ENCODE measurements around the gene USP17L10.
"Not testable (repeated sequence)": the region's sequence is repeated elsewhere in the genome, so short reads cannot be mapped to it uniquely, and the experiment has no call there.

The USP17L10 gene, protein sequence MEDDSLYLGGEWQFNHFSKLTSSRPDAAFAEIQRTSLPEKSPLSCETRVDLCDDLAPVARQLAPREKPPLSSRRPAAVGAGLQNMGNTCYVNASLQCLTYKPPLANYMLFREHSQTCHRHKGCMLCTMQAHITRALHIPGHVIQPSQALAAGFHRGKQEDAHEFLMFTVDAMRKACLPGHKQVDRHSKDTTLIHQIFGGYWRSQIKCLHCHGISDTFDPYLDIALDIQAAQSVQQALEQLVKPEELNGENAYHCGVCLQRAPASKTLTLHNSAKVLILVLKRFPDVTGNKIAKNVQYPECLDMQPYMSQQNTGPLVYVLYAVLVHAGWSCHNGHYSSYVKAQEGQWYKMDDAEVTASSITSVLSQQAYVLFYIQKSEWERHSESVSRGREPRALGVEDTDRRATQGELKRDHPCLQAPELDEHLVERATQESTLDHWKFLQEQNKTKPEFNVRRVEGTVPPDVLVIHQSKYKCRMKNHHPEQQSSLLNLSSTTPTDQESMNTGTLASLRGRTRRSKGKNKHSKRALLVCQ

DNA sequence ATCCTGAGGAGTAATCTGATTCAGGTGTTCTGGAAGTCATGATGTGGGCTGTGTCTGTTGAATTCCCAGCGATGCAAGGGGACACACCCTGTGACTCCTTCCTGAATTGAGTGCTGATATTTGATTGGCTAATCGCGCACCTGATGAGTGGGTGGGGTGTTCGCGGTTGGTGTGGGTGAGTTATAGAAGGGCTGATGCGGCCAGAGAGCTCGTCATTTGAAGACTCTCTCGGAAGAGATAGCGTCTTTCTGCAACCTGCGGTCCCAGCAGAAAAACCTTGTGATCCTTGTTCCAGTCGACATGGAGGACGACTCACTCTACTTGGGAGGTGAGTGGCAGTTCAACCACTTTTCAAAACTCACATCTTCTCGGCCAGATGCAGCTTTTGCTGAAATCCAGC is at the start of gene USP17L10:
Gene USP17L10 (plus strand): TSS at position 301 of the 400 bp plus-strand sequence. CDS start 0 bp downstream, at position 301.
- in situ Hi-C loops (cut with MboI; ENCODE audit: low sequenced_read_pairs) = not testable (repeated sequence)

DNA sequence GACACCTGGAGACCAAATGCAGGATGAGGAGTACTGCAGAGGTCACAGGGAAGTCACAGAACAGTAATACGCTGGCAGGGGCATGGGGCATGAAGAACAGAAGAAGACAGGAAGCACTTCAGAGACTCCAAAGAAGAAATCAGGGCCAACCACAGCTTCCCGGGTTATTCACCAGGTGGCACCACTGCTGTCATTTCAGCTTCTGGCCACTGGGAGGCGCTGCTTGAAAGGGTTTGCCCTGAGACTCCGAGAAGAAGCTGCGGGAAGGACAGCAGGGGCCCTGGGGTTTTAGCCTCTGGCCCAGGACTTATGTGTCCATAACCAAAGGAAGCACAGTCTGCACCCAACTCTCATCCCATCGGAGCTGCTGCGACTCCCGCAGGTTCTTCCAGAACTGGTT is 44.5 kb upstream of the USP17L10 start:
- in situ Hi-C loops (cut with MboI; ENCODE audit: low sequenced_read_pairs) = not testable (repeated sequence)

DNA sequence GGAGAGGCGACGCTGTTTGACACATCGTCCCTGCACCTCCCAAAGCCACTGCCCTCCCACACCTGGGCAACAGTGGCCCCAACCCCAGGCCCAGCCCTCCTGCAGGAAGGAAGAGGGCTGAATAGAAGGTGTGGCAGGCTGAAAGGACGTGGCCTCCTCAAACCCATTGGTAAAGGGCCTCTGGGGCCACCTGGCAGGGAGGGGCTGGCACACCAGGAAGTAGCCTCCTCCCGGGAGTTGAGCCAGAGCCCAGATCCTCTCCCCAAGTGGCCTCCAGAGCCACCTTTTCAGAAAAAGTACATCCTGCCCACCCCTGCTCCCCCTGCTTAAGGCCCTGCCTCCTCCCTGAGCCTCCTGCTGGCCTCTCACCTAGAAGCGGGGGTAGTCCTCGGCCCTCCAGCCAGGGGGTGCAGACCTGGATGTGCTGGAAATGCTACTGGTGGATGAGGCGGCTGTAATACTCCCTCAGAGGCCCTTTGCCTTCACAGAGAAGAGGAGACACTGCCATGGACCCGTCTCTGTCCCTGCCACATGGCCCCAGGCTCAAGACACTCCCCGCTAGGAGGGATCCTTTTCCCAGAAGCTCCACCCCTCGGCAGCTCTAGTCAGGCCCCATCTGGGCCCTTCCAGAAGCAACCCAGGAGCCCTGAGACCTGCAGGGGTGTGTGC is 40.5 kb upstream of the USP17L10 start, which contains the start of gene FAM90A26:
Gene FAM90A26 (plus strand): TSS at position 619 of the 669 bp plus-strand sequence. CDS start 2,764 bp downstream, outside the sequence.
- in situ Hi-C loops (cut with MboI; ENCODE audit: low sequenced_read_pairs) = not testable (repeated sequence)

DNA sequence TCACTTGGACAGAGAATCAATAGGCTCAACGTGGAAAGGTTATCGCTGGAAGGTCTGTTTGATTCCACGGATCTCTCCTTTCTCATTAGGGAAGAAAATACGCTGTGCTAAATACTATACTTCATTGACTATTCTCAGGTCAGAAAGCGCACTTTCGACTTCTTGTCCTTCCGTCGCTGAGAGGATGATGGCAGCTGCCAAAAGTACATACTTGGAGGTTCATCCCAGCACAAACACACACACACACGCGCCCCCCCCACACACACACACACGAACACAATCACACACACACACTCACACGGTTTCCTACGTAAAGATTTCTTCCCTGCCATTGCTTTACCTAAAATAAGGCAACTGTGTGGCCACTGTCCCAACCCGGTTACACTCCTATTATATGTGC is 4.2 kb downstream of the USP17L10 start:
- in situ Hi-C loops (cut with MboI; ENCODE audit: low sequenced_read_pairs) = not testable (repeated sequence)

DNA sequence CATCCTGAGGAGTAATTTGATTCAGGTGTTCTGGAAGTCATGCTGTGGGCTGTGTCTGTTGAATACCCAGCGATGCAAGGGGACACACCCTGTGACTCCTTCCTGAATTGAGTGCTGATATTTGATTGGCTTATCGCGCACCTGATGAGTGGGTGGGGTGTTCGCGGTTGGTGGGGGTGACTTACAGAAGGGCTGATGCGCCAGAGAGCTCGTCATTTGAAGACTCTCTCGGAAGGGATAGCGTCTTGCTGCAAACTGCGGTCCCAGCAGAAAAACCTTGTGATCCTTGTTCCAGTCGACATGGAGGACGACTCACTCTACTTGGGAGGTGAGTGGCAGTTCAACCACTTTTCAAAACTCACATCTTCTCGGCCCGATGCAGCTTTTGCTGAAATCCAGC is 4.6 kb downstream of the USP17L10 start, which contains the start of gene USP17L11:
Gene USP17L11 (plus strand): TSS at position 301 of the 400 bp plus-strand sequence. CDS start 0 bp downstream, at position 301.
- in situ Hi-C loops (cut with MboI; ENCODE audit: low sequenced_read_pairs) = not testable (repeated sequence)

DNA sequence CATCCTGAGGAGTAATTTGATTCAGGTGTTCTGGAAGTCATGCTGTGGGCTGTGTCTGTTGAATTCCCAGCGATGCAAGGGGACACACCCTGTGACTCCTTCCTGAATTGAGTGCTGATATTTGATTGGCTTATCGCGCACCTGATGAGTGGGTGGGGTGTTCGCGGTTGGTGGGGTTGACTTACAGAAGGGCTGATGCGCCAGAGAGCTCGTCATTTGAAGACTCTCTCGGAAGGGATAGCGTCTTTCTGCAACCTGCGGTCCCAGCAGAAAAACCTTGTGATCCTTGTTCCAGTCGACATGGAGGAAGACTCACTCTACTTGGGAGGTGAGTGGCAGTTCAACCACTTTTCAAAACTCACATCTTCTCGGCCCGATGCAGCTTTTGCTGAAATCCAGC is 9.4 kb downstream of the USP17L10 start, which contains the start of gene USP17L12:
Gene USP17L12 (plus strand): TSS at position 301 of the 400 bp plus-strand sequence. CDS start 0 bp downstream, at position 301.
- in situ Hi-C loops (cut with MboI; ENCODE audit: low sequenced_read_pairs) = not testable (repeated sequence)

DNA sequence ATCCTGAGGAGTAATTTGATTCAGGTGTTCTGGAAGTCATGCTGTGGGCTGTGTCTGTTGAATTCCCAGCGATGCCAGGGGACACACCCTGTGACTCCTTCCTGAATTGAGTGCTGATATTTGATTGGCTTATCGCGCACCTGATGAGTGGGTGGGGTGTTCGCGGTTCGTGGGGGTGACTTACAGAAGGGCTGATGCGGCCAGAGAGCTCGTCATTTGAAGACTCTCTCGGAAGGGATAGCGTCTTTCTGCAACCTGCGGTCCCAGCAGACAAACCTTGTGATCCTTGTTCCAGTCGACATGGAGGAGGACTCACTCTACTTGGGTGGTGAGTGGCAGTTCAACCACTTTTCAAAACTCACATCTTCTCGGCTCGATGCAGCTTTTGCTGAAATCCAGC is 14.1 kb downstream of the USP17L10 start, which contains the start of gene USP17L13:
Gene USP17L13 (plus strand): TSS at position 301 of the 400 bp plus-strand sequence. CDS start 0 bp downstream, at position 301.
- in situ Hi-C loops (cut with MboI; ENCODE audit: low sequenced_read_pairs) = not testable (repeated sequence)

DNA sequence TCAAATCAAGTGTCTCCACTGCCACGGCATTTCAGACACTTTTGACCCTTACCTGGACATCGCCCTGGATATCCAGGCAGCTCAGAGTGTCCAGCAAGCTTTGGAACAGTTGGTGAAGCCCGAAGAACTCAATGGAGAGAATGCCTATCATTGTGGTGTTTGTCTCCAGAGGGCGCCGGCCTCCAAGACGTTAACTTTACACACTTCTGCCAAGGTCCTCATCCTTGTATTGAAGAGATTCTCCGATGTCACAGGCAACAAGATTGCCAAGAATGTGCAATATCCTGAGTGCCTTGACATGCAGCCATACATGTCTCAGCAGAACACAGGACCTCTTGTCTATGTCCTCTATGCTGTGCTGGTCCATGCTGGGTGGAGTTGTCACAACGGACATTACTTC is 19.8 kb downstream of the USP17L10 start:
- in situ Hi-C loops (cut with MboI; ENCODE audit: low sequenced_read_pairs) = not testable (repeated sequence)

DNA sequence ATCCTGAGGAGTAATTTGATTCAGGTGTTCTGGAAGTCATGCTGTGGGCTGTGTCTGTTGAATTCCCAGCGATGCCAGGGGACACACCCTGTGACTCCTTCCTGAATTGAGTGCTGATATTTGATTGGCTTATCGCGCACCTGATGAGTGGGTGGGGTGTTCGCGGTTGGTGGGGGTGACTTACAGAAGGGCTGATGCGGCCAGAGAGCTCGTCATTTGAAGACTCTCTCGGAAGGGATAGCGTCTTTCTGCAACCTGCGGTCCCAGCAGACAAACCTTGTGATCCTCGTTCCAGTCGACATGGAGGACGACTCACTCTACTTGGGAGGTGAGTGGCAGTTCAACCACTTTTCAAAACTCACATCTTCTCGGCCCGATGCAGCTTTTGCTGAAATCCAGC is 23.6 kb downstream of the USP17L10 start, which contains the start of gene USP17L15:
Gene USP17L15 (plus strand): TSS at position 301 of the 400 bp plus-strand sequence. CDS start 0 bp downstream, at position 301.
- in situ Hi-C loops (cut with MboI; ENCODE audit: low sequenced_read_pairs) = not testable (repeated sequence)

DNA sequence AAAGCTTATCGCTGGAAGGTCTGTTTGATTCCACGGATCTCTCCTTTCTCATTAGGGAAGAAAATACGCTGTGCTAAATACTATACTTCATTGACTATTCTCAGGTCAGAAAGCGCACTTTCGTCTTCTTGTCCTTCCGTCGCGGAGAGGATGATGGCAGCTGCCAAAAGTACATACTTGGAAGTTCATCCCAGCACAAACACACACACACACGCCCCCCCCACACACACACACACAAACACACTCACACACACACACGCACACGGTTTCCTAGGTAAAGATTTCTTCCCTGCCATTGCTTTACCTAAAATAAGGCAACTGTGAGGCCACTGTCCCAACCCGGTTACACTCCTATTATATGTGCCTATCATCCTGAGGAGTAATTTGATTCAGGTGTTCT is 28.0 kb downstream of the USP17L10 start:
- in situ Hi-C loops (cut with MboI; ENCODE audit: low sequenced_read_pairs) = not testable (repeated sequence)

DNA sequence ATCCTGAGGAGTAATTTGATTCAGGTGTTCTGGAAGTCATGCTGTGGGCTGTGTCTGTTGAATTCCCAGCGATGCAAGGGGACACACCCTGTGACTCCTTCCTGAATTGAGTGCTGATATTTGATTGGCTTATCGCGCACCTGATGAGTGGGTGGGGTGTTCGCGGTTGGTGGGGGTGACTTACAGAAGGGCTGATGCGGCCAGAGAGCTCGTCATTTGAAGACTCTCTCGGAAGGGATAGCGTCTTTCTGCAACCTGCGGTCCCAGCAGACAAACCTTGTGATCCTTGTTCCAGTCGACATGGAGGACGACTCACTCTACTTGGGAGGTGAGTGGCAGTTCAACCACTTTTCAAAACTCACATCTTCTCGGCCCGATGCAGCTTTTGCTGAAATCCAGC is 33.1 kb downstream of the USP17L10 start, which contains the start of gene USP17L17:
Gene USP17L17 (plus strand): TSS at position 301 of the 400 bp plus-strand sequence. CDS start 0 bp downstream, at position 301.
- in situ Hi-C loops (cut with MboI; ENCODE audit: low sequenced_read_pairs) = not testable (repeated sequence)

DNA sequence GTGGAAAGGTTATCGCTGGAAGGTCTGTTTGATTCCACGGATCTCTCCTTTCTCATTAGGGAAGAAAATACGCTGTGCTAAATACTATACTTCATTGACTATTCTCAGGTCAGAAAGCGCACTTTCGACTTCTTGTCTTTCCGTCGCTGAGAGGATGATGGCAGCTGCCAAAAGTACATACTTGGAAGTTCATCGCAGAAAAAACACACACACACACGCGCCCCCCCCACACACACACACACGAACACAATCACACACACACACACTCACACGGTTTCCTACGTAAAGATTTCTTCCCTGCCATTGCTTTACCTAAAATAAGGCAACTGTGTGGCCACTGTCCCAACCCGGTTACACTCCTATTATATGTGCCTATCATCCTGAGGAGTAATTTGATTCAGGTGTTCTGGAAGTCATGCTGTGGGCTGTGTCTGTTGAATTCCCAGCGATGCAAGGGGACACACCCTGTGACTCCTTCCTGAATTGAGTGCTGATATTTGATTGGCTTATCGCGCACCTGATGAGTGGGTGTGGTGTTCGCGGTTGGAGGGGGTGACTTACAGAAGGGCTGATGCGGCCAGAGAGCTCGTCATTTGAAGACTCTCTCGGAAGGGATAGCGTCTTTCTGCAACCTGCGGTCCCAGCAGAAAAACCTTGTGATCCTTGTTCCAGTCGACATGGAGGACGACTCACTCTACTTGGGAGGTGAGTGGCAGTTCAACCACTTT is 37.7 kb downstream of the USP17L10 start, which contains the start of gene USP17L18:
Gene USP17L18 (plus strand): TSS at position 678 of the 728 bp plus-strand sequence. CDS start 0 bp downstream, at position 678.
- in situ Hi-C loops (cut with MboI; ENCODE audit: low sequenced_read_pairs) = not testable (repeated sequence)

DNA sequence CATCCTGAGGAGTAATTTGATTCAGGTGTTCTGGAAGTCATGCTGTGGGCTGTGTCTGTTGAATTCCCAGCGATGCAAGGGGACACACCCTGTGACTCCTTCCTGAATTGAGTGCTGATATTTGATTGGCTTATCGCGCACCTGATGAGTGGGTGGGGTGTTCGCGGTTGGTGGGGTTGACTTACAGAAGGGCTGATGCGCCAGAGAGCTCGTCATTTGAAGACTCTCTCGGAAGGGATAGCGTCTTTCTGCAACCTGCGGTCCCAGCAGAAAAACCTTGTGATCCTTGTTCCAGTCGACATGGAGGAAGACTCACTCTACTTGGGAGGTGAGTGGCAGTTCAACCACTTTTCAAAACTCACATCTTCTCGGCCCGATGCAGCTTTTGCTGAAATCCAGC is 42.6 kb downstream of the USP17L10 start, which contains the start of gene USP17L19:
Gene USP17L19 (plus strand): TSS at position 301 of the 400 bp plus-strand sequence. CDS start 0 bp downstream, at position 301.
- in situ Hi-C loops (cut with MboI; ENCODE audit: low sequenced_read_pairs) = not testable (repeated sequence)

DNA sequence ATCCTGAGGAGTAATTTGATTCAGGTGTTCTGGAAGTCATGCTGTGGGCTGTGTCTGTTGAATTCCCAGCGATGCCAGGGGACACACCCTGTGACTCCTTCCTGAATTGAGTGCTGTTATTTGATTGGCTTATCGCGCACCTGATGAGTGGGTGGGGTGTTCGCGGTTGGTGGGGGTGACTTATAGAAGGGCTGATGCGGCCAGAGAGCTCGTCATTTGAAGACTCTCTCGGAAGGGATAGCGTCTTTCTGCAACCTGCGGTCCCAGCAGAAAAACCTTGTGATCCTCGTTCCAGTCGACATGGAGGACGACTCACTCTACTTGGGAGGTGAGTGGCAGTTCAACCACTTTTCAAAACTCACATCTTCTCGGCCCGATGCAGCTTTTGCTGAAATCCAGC is 47.4 kb downstream of the USP17L10 start, which contains the start of gene USP17L20:
Gene USP17L20 (plus strand): TSS at position 301 of the 400 bp plus-strand sequence. CDS start 0 bp downstream, at position 301.
- in situ Hi-C loops (cut with MboI; ENCODE audit: low sequenced_read_pairs) = not testable (repeated sequence)

Measured in hTERT RPE-1 (cell line).